DND-41 (cell line): ENCODE measurements around the gene MOCOS.

ENCODE experiments used
- CTCF ChIP-seq: IDR thresholded peaks from 2 replicates; pipeline ENCODE4 v1.5.1; 2012; ENCODE audit warnings: borderline replicate concordance, low read length, moderate library complexity, mild to moderate bottlenecking; ENCODE audit not compliant: poor library complexity, severe bottlenecking; ENCODE audit errors: extremely low read depth
- EZH2 ChIP-seq: IDR thresholded peaks from 3 replicates; pipeline ENCODE4 v1.6.1; 2012; ENCODE audit warnings: borderline replicate concordance, low read depth, mild to moderate bottlenecking, moderate library complexity, low read length, inconsistent platforms; ENCODE audit not compliant: severe bottlenecking

- TF ChIP-seq CTCF: no peak
- TF ChIP-seq EZH2: no peak
These were observed 109.5 kb downstream of the MOCOS start for GRCh38 chr18:36296650-36297416.
